HepG2 (cell line): ENCODE results near the gene CISD3. TPM values are rescaled to one million over a fixed set of nuclear protein-coding genes. Genes with fewer than 3 reads are reported as not detected.
A peak's percentile ranks its signal among the peaks of the same experiment; 100 is the strongest.

ENCODE experiments used
- ATAC-seq: fragments of 200-7000 bp; cut with Tn5 transposase; 3 replicates; pipeline ENCODE4 v1.9.1; 2020; ENCODE audit warnings: mild to moderate bottlenecking, moderate library complexity
- BruUV-seq: library from RNA; stranded (reverse); fragments of 400-500 nt; replicated peaks from 2 replicates; lab custom pipeline; 2021; lab: Mats Ljungman, UMichigan
- CTCF ChIA-PET: fragments of 300-600 bp; formaldehyde crosslinking; extraction: SDS; loops from one replicate; lab custom pipeline; 2021; ENCODE audit warnings: low total read pairs, inconsistent platforms, low intra/inter-chr PET ratio; lab: Yijun Ruan, JAX
- POLR2A ChIA-PET: fragments of 350-600 bp; sonication (Branson Sonifier 250); formaldehyde crosslinking; loops from one replicate; lab custom pipeline; 2020; ENCODE audit warnings: antibody characterized with exemption, inconsistent platforms; lab: Yijun Ruan, JAX
- DNase-seq: peaks from one replicate; pipeline ENCODE4 v3.0.0-alpha.2; 2015; ENCODE audit warnings: low spot score
- FAIRE-seq: peaks from 3 replicates; lab custom pipeline; 2011; peaks lifted over from hg19 to GRCh38; lab: Jason Lieb, UNC
- H2AFZ ChIP-seq: one replicate; pipeline ENCODE4 v1.6.1; 2011; ENCODE audit warnings: low read length, inconsistent platforms
- H3K27ac ChIP-seq: fragments of 300-600 bp; 3 replicates; pipeline ENCODE4 v1.8.0; 2011; ENCODE audit warnings: mixed run types, mild to moderate bottlenecking, mixed read lengths, low read length, inconsistent platforms; ENCODE audit not compliant: insufficient read depth; ENCODE audit errors: extremely low read length
- H3K27me3 ChIP-seq, 2 experiments: fragments of 200-600 bp in 1 of 2; 2 replicates in 1 of 2; 3 replicates in 1 of 2; pipeline versions ENCODE4 v1.6.0 to v1.8.0; 2011; ENCODE audit warnings: low read length in 2 of 2, mild to moderate bottlenecking in 2 of 2, moderate library complexity in 2 of 2, inconsistent platforms in 1 of 2; ENCODE audit not compliant: insufficient read depth in 2 of 2, control insufficient read depth in 1 of 2
- H3K36me3 ChIP-seq, 2 experiments: fragments of 200-600 bp in 1 of 2; replicated peaks in 1 of 2; 2 replicates in 1 of 2; 3 replicates in 1 of 2; pipeline versions ENCODE4 v1.5.1 to v1.8.0; 2011; ENCODE audit warnings: low read length in 2 of 2, inconsistent platforms in 1 of 2; ENCODE audit not compliant: insufficient read depth in 2 of 2, control insufficient read depth in 1 of 2
- H3K4me1 ChIP-seq: 2 replicates; pipeline ENCODE4 v1.5.1; 2012; ENCODE audit warnings: low read length, inconsistent platforms; ENCODE audit not compliant: insufficient read depth
- H3K4me2 ChIP-seq: 2 replicates; pipeline ENCODE4 v1.6.0; 2011; ENCODE audit warnings: low read depth, low read length, inconsistent platforms
- H3K4me3 ChIP-seq, 3 experiments: fragments of 200-600 bp in 1 of 3; sonication (generic), shearing (Covaris generic) in 1 of 3; replicated peaks in 1 of 3; 2 replicates each; pipeline ENCODE4 v1.5.1; 2011 to 2016; ENCODE audit warnings: low read length in 3 of 3, inconsistent platforms in 2 of 3, low read depth in 2 of 3, mild to moderate bottlenecking in 2 of 3, control low read depth in 1 of 3, mixed read lengths in 1 of 3; ENCODE audit not compliant: insufficient read depth in 1 of 3
- H3K79me2 ChIP-seq: one replicate; pipeline ENCODE4 v1.6.1; 2011; ENCODE audit warnings: low read length, inconsistent platforms; ENCODE audit not compliant: insufficient read depth
- H3K9ac ChIP-seq: 2 replicates; pipeline ENCODE4 v1.6.0; 2011; ENCODE audit warnings: mild to moderate bottlenecking, low read depth, low read length, inconsistent platforms; ENCODE audit not compliant: insufficient read depth
- H3K9me3 ChIP-seq: 2 replicates; pipeline ENCODE4 v1.5.1; 2012; ENCODE audit warnings: mild to moderate bottlenecking, low read length
- H4K20me1 ChIP-seq: 2 replicates; pipeline ENCODE4 v1.6.0; 2011; ENCODE audit warnings: inconsistent platforms, mild to moderate bottlenecking, low read length, moderate library complexity; ENCODE audit not compliant: insufficient read depth
- AKAP8 ChIP-seq: sonication (generic); formaldehyde crosslinking; IDR thresholded peaks from 2 replicates; pipeline ENCODE4 v1.5.1; 2020; ENCODE audit warnings: mild to moderate bottlenecking, missing genetic modification reagents
- CREB1 ChIP-seq, 2 experiments: fragments of 450-650 bp in 1 of 2; IDR thresholded peaks; 2 replicates each; pipeline ENCODE4 v1.6.1; 2016 to 2017; ENCODE audit warnings: control low read depth in 1 of 2, mild to moderate bottlenecking in 1 of 2, missing compliant biosample characterization in 1 of 2, missing genetic modification characterization in 1 of 2
- CTCF ChIP-seq: sonication (generic); formaldehyde crosslinking; IDR thresholded peaks from 2 replicates; pipeline ENCODE4 v1.5.0; 2020; ENCODE audit warnings: mild to moderate bottlenecking, missing genetic modification reagents, moderate library complexity
- FOXA1 ChIP-seq, 2 experiments: fragments of 450-650 bp in 1 of 2; sonication (generic) in 1 of 2; formaldehyde crosslinking in 1 of 2; IDR thresholded peaks; 2 replicates each; pipeline versions ENCODE4 v1.4.0 to v1.6.1; 2016 to 2020; ENCODE audit warnings: missing genetic modification reagents in 1 of 2
- POLR2AphosphoS5 ChIP-seq: IDR thresholded peaks from 2 replicates; pipeline ENCODE4 v1.6.1; 2012; ENCODE audit warnings: low read depth, low read length
- RARA ChIP-seq: IDR thresholded peaks from 2 replicates; pipeline ENCODE4 v1.6.1; 2016; ENCODE audit warnings: missing genetic modification reagents, missing compliant biosample characterization
- SAP130 ChIP-seq: IDR thresholded peaks from 2 replicates; pipeline ENCODE4 v1.6.1; 2016; ENCODE audit warnings: low read depth
- SRSF9 ChIP-seq: fragments of 200-400 bp; formaldehyde crosslinking; IDR thresholded peaks from 2 replicates; pipeline ENCODE4 v1.6.1; 2018; ENCODE audit warnings: borderline replicate concordance, mild to moderate bottlenecking, low read depth, low read length; ENCODE audit not compliant: insufficient read depth, poor library complexity, severe bottlenecking
- ZNF33A ChIP-seq: sonication (generic); formaldehyde crosslinking; IDR thresholded peaks from 2 replicates; pipeline ENCODE4 v1.5.1; 2020; ENCODE audit warnings: missing genetic modification reagents, mild to moderate bottlenecking, moderate library complexity, borderline replicate concordance
- ZNF768 ChIP-seq: sonication (generic); formaldehyde crosslinking; IDR thresholded peaks from 2 replicates; pipeline ENCODE4 v1.4.0; 2020; ENCODE audit warnings: missing genetic modification reagents
- ZNF772 ChIP-seq: sonication (generic); formaldehyde crosslinking; IDR thresholded peaks from 2 replicates; pipeline ENCODE4 v1.5.0; 2020; ENCODE audit warnings: mild to moderate bottlenecking, missing genetic modification reagents
- WGBS: methylation state at CpG from one replicate; pipeline ENCODE4 v1.1.6; 2017; ENCODE audit warnings: low lambda C conversion rate; 5-methylcytosine and 5-hydroxymethylcytosine counted together
- in situ Hi-C: cut with HindIII; loops from 2 replicates; pipeline ENCODE4 v1.10.0; 2017; ENCODE audit warnings: low pct_unique_long_range_greater_than_20kb; ENCODE audit not compliant: extremely low pct_ligation_motif_present
- intact Hi-C: fragments of 100-400 bp; cut with micrococcal nuclease; formaldehyde crosslinking; loops from one replicate; pipeline ENCODE4 v1.10.0; 2022; ENCODE audit not compliant: unreplicated experiment
- polyA plus RNA-seq, 8 experiments: library from polyadenylated mRNA; depleted of rRNA in 3 of 8; stranded (reverse) in 7 of 8; unstranded in 1 of 8; fragments of >200 nt; fragmentation: Illumina TruSeq in 4 of 8; extraction: Trizol in 4 of 8; gene quantifications; 2 replicates each; pipeline versions ENCODE4 v1.2.1 to v1.2.3, GENCODE V29; 2011 to 2016; ENCODE audit warnings: low read depth in 4 of 8, missing spikeins in 1 of 8, mixed read lengths in 1 of 8; ENCODE audit not compliant: insufficient read depth in 1 of 8
- total RNA-seq, 5 experiments: library from RNA; depleted of rRNA; stranded (reverse); fragments of >200 nt; fragmentation: Illumina TruSeq; extraction: Trizol; gene quantifications; 2 replicates each; pipeline ENCODE4 v1.2.3, GENCODE V29; 2016; ENCODE audit warnings: low read depth in 1 of 5
- TF ChIP-seq, protein P1 (sequence below): sonication (generic); formaldehyde crosslinking; IDR thresholded peaks from 2 replicates; pipeline ENCODE4 v1.9.0; 2021; ENCODE audit warnings: mild to moderate bottlenecking, missing genetic modification reagents

CISD3 gene
- total and polyA plus RNA-seq, 2 of the 13 experiments (the other 11 are each of a cell fraction or from before 2014, with no cell fraction given) = 30.0 to 34.1 TPM

DNA sequence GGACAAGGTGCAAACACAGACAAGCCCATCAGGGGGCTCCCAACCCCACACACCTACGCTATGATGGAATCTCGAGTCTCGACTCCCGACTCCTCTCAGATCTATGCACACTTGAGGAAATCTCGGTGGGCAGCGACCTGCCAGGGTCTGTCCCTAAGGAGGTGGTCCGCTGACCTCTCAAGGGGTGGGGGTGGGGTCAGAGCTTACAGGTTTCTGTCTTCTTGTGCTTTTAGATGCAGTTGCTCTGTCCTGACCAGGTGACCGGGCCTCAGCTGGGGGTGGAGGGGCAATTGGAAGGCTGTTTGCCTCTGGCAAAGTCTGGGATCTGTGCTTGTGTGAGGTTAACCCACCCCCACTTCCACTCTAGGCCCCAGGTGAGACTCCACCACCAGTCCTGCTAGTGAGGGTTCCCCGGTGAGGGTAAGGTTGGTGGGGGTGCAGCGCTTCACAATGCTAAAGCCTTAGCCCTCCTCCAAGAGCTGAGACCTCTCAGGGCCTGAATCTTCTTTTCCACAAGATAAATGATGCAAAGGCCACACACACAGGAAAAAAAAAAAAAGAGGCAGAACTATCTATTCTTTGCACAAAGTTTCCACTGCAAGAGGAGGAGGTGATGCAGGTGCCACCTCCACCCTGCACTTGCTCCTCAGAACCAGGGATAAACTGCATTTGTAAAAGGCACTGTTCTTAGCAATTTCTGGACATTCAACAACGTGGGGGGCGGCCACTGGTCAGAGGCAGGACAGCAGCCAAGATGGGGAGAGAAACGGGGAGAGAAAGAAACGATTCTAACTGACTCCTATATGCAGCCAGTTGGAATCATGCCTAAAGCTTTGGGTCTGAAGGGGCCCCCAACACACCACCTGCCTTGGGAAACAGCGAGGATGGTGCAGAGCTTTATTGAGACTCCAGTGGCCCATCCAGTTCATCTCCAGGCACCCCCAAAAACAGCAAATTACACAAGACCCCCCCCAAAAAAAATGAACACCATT is 4.1 kb downstream of the CISD3 start:
- Histone ChIP-seq H3K9ac (no peak overlapping the region), H3K36me3 (peaks cover 26 to 49% of the 10 kb centered on the region in 2 experiments), H3K9me3 (no peaks in the 10 kb centered on the region), H3K27me3 (no peaks in the 10 kb centered on the region), H3K4me3 (no peak overlapping the region), H3K4me2 (no peak overlapping the region), H3K4me1 (peaks cover 50% of the 10 kb centered on the region), H2AFZ (no peak overlapping the region), H3K27ac (peak overlapping the region; percentile 18), H3K79me2 (peaks cover 28% of the 10 kb centered on the region), H4K20me1 (peaks cover 20% of the 10 kb centered on the region; the same call in 1 of the 2 replicates)
- POLR2A ChIA-PET = interaction anchor here (0.7 to 2.2 kb wide), 12 partner anchors 8 to 109 kb away, joined by 3 to 27 read pairs (median 4); partner anchors contain the start of gene EPOP
- CTCF ChIA-PET = interaction anchor here (1.0 to 3.6 kb wide), 4 partner anchors 13 to 71 kb away, joined by 3 to 37 read pairs (median 6); partner anchors contain the start of gene PCGF2
- peak; percentile 29 for ATAC-seq
- WGBS = 75% methylated on average over 12 of the region's 15 CpGs
- FAIRE-seq = no peak
- in situ Hi-C loops (loop anchor here (5.0 kb wide), 1 partner anchor 57 kb away; no protein-coding TSS in a partner anchor), intact Hi-C loops (no loop called here)
- BruUV-seq = TSS peak; percentile 51
- DNase-seq = peak; percentile 68
- no peak for TF ChIP-seq FOXA1 (IDR thresholded peaks at IDR 0.05)
- no peak for TF ChIP-seq FOXA1 (CRISPR knock-in tag; IDR thresholded peaks at IDR 0.05)
- TF ChIP-seq ZNF772 (CRISPR knock-in tag) = peak; percentile 67; the same call in 1 of the 2 replicates
- TF ChIP-seq RARA (CRISPR knock-in tag) = no peak
- TF ChIP-seq ZNF768 (CRISPR knock-in tag) = no peak
- no peak for TF ChIP-seq SRSF9
- TF ChIP-seq CTCF (CRISPR knock-in tag) = peak; percentile 70
- TF ChIP-seq AKAP8 (CRISPR knock-in tag) = 0 out of 2 replicates have a peak, but pooled peaks have one; percentile 27
- no peak for TF ChIP-seq ZNF33A (CRISPR knock-in tag)
- no peak for TF ChIP-seq CREB1 (IDR thresholded peaks at IDR 0.05)
- no peak for TF ChIP-seq CREB1 (CRISPR knock-in tag; IDR thresholded peaks at IDR 0.05)
- peak; percentile 56; the same call in 1 of the 2 replicates for TF ChIP-seq POLR2AphosphoS5
- TF ChIP-seq, protein P1, sequence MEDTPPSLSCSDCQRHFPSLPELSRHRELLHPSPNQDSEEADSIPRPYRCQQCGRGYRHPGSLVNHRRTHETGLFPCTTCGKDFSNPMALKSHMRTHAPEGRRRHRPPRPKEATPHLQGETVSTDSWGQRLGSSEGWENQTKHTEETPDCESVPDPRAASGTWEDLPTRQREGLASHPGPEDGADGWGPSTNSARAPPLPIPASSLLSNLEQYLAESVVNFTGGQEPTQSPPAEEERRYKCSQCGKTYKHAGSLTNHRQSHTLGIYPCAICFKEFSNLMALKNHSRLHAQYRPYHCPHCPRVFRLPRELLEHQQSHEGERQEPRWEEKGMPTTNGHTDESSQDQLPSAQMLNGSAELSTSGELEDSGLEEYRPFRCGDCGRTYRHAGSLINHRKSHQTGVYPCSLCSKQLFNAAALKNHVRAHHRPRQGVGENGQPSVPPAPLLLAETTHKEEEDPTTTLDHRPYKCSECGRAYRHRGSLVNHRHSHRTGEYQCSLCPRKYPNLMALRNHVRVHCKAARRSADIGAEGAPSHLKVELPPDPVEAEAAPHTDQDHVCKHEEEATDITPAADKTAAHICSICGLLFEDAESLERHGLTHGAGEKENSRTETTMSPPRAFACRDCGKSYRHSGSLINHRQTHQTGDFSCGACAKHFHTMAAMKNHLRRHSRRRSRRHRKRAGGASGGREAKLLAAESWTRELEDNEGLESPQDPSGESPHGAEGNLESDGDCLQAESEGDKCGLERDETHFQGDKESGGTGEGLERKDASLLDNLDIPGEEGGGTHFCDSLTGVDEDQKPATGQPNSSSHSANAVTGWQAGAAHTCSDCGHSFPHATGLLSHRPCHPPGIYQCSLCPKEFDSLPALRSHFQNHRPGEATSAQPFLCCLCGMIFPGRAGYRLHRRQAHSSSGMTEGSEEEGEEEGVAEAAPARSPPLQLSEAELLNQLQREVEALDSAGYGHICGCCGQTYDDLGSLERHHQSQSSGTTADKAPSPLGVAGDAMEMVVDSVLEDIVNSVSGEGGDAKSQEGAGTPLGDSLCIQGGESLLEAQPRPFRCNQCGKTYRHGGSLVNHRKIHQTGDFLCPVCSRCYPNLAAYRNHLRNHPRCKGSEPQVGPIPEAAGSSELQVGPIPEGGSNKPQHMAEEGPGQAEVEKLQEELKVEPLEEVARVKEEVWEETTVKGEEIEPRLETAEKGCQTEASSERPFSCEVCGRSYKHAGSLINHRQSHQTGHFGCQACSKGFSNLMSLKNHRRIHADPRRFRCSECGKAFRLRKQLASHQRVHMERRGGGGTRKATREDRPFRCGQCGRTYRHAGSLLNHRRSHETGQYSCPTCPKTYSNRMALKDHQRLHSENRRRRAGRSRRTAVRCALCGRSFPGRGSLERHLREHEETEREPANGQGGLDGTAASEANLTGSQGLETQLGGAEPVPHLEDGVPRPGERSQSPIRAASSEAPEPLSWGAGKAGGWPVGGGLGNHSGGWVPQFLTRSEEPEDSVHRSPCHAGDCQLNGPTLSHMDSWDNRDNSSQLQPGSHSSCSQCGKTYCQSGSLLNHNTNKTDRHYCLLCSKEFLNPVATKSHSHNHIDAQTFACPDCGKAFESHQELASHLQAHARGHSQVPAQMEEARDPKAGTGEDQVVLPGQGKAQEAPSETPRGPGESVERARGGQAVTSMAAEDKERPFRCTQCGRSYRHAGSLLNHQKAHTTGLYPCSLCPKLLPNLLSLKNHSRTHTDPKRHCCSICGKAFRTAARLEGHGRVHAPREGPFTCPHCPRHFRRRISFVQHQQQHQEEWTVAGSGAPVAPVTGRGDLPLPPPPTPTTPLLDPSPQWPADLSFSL (CRISPR knock-in tag) = no peak
- 0 out of 2 replicates have a peak, but pooled peaks have one; percentile 17 for TF ChIP-seq SAP130 (CRISPR knock-in tag)
